GM12874 (cell line): ENCODE measurements around the gene GGA2.
A peak's percentile ranks its signal among the peaks of the same experiment; 100 is the strongest.

Experiments used
- TF ChIP-seq, protein P1 (sequence below): IDR thresholded peaks from 2 replicates; pipeline ENCODE4 v1.5.1; 2011; ENCODE audit warnings: low read depth, mild to moderate bottlenecking, control low read depth, low read length, moderate library complexity; ENCODE audit not compliant: insufficient read depth

GGA2 gene

DNA sequence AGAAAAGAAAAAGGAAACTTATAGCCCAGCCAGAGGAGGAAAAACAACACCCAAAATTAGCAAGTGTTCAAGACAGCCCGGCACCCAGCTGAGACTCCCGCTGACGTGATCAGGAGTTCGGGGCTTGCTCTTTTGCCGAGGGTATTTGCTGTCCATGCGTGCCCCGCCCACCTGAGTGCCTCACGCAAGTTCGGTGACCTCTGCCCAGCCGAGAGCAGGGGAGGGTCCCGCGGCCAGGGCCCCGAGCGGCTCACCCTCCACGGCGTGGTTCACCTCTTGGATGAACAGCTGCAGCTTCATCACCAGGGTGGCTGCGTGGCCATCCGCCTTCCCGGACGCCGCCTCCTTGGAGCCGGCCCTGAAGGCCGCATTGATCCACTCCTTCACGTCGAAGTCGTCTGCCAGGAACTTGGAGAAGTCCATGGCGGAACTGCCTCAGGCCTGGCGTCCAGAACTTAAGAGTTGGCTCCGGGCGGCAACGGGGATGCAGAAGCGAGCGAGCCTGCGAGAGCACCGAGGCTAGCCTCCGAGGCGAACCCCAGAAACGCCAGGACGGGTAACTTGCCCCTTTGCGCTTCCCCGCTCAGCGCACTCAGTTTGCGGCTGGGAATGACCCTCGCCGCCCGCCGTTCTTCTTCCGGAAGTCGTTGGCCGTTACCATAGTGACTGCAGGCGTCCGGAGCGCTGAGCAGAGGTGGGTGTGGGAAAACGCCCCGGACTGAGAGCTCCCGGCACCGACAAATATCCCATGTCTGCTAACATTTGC, 57.5 kb downstream of the GGA2 start, which contains the start of gene COG7:
COG7 (minus strand) TSS at position 618 of the 766 bp plus-strand sequence; CDS start at position 423, 195 bp downstream.
- TF ChIP-seq, protein P1, sequence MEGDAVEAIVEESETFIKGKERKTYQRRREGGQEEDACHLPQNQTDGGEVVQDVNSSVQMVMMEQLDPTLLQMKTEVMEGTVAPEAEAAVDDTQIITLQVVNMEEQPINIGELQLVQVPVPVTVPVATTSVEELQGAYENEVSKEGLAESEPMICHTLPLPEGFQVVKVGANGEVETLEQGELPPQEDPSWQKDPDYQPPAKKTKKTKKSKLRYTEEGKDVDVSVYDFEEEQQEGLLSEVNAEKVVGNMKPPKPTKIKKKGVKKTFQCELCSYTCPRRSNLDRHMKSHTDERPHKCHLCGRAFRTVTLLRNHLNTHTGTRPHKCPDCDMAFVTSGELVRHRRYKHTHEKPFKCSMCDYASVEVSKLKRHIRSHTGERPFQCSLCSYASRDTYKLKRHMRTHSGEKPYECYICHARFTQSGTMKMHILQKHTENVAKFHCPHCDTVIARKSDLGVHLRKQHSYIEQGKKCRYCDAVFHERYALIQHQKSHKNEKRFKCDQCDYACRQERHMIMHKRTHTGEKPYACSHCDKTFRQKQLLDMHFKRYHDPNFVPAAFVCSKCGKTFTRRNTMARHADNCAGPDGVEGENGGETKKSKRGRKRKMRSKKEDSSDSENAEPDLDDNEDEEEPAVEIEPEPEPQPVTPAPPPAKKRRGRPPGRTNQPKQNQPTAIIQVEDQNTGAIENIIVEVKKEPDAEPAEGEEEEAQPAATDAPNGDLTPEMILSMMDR: no peak

DNA sequence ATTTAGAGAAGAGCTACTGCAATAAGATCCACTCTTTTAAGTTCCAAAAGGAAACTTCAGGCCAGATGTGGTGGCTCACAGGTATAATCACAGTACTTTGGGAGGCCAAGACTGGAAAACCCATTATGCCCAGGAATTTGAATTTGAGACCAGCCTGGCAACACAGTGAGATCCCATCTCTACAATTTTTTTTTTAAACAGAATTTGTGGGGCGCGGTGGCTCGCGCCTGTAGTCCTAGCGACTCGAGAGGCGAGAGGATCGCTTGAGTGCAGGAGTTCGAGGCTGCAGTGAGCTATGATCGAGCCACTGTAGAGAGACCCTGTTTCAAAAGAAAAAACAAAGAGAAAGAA, 58.1 kb downstream of the GGA2 start:
- TF ChIP-seq, protein P1: no peak

DNA sequence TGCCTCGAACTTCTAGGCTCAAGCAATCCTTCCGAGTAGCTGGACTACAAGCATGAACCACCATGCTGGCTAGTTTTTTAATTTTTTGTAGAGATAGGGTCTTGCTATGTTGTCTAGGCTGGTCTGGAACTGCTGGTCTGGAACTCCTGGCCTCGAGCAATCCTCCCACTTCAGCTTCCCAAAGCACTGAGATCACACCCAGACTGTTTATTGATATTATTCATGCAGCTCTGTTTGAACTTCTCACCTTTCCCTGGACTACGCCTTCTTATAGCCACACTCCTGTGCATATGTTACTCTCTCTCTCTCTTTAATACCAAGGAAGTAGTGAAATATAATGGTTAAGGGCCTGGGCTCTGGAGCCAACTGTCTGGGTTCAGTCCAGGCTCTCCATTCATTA, 61.9 kb downstream of the GGA2 start:
- TF ChIP-seq, protein P1: no peak

DNA sequence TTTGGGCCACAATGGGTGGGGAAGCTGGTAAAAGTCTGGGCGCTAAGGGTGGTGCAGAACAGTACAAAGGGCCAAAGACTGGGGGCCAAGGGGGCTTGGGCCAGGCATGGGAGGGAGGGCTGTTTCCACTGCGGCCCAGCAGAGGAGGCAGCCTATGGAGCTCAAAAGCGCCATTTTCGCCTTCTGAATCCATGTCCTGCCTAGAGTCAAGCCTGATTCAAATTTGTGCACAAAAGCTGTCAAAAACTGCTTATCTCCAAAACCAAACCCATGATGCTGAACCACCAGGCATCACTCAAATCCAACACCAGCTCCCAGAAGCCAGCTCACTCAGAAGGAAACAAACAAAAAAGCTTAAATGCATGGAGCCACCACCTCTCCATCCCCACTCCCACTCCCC, 73.3 kb downstream of the GGA2 start:
- TF ChIP-seq, protein P1: no peak

DNA sequence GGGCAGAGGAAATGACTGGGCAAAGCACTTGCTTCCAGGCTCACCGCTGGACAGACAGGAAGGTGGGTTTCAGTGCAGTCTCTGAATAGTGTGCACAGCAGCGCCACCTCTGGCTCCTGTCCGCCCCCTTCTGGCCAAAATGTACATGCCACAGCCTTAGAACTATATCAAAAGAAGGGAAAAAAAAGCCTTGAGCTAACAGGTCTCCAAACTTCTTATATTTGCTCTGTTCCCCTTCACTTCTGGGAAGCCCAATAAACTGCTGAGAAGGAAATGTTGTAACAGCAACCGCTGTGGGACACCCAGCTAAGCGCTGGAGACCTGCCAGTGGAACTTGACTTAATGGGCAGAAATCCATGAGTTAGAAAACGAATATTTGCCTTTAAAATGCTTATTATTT, 74.8 kb downstream of the GGA2 start:
- TF ChIP-seq, protein P1: peak; percentile 89

DNA sequence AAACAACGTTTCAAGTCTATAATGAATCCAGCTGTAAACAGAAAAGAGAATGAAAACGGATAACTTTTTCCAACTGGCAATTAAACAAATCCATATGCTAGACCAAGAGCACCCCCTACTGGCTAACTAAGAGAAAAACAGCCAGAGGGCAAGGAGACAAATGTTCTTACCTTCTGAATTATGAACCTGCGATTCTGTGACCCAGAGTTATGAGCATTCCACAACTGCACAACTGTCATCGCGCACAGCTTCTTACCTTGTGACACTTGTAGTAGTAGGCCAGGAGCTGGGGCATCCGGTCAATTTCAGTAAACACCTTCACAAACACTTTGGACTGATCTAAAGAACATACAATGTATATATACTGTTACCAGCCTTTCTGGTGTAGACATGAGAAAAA, 75.9 kb downstream of the GGA2 start:
- TF ChIP-seq, protein P1: peak; percentile 61

DNA sequence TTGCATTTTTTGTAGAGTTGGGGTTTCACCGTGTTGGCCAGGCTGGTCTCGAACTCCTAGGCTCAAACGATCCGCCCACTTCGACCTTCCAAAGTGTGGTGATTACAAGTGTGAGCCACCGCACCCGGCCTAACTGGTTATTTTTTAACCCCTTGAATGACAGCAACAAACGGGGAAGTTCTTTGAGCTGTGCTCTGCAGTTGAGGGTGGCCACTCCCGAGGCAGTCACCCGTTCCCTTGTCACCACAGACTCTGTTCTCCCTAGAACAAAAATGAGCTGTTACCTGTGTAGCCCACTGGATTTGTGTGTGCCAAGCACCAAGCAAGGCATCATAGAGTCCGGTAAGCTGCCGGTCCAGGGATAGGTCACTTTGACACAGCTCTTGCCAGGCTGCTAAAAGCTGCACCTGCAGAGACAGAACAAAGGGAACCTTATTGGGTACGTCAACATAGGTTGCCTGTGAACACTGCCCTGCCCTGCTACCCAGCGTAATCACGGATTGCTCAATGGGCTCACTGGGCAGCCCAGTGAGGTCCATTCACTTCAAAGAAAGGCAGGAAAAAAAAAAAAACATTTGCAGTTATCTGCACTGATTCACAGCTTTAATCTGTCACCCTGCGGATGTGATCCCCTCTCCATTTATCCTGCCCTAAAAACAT, 76.9 kb downstream of the GGA2 start:
- TF ChIP-seq, protein P1: no peak
